ENCODE measurements around the gene SORBS1.

SORBS1 gene

GRCh38 chr10:95547197-95547596 is 14.0 kb downstream of the SORBS1 start:
- no peak overlapping the region for H3K4me3 ChIP-seq (ENCODE audit: low read depth, low read length)
- TF ChIP-seq CTCF (IDR thresholded peaks at IDR 0.05; ENCODE audit: low read depth, low read length), result no peak

- no peak for TF ChIP-seq CTCF (IDR thresholded peaks at IDR 0.05; ENCODE audit: low read depth, low read length)
- no peak overlapping the region for H3K4me3 ChIP-seq (ENCODE audit: low read depth, low read length)
These were observed 15.2 kb downstream of the SORBS1 start for GRCh38 chr10:95545981-95546380.

- no peak for TF ChIP-seq CTCF (IDR thresholded peaks at IDR 0.05; ENCODE audit: low read depth, low read length)
- no peak overlapping the region for H3K4me3 ChIP-seq (ENCODE audit: low read depth, low read length)
These were observed 16.2 kb downstream of the SORBS1 start for GRCh38 chr10:95544783-95545500.

GRCh38 chr10:95543459-95543858 is 17.7 kb downstream of the SORBS1 start:
- TF ChIP-seq CTCF (IDR thresholded peaks at IDR 0.05; ENCODE audit: low read depth, low read length), result no peak
- no peak overlapping the region for H3K4me3 ChIP-seq (ENCODE audit: low read depth, low read length)

- TF ChIP-seq CTCF (IDR thresholded peaks at IDR 0.05; ENCODE audit: low read depth, low read length), result no peak
- H3K4me3 ChIP-seq (ENCODE audit: low read depth, low read length), result no peak overlapping the region
These were observed 18.4 kb downstream of the SORBS1 start for GRCh38 chr10:95542761-95543160.

GRCh38 chr10:95542330-95542729 is 18.8 kb downstream of the SORBS1 start:
- no peak overlapping the region for H3K4me3 ChIP-seq (ENCODE audit: low read depth, low read length)
- TF ChIP-seq CTCF (IDR thresholded peaks at IDR 0.05; ENCODE audit: low read depth, low read length), result no peak

GRCh38 chr10:95540514-95541052 is 20.6 kb downstream of the SORBS1 start:
- TF ChIP-seq CTCF (IDR thresholded peaks at IDR 0.05; ENCODE audit: low read depth, low read length), result no peak
- H3K4me3 ChIP-seq (ENCODE audit: low read depth, low read length), result no peak overlapping the region
